ENCODE results near the gene WNK2.

GRCh38 chr9:93197670-93198069, 13.7 kb downstream of the WNK2 start:
- TF ChIP-seq, protein P1, sequence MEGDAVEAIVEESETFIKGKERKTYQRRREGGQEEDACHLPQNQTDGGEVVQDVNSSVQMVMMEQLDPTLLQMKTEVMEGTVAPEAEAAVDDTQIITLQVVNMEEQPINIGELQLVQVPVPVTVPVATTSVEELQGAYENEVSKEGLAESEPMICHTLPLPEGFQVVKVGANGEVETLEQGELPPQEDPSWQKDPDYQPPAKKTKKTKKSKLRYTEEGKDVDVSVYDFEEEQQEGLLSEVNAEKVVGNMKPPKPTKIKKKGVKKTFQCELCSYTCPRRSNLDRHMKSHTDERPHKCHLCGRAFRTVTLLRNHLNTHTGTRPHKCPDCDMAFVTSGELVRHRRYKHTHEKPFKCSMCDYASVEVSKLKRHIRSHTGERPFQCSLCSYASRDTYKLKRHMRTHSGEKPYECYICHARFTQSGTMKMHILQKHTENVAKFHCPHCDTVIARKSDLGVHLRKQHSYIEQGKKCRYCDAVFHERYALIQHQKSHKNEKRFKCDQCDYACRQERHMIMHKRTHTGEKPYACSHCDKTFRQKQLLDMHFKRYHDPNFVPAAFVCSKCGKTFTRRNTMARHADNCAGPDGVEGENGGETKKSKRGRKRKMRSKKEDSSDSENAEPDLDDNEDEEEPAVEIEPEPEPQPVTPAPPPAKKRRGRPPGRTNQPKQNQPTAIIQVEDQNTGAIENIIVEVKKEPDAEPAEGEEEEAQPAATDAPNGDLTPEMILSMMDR (IDR thresholded peaks at IDR 0.05): no peak
- TF ChIP-seq POLR2A (IDR thresholded peaks at IDR 0.05): no peak
